GM23338 (cell line): ENCODE results near the gene SARM1. TPM values are rescaled to one million over a fixed set of nuclear protein-coding genes. Genes with fewer than 3 reads are reported as not detected.
"Not testable (repeated sequence)": the region's sequence is repeated elsewhere in the genome, so short reads cannot be mapped to it uniquely, and the experiment has no call there.

Experiments used
- ATAC-seq: fragments of 200-7000 bp; cut with Tn5 transposase; 3 replicates; pipeline ENCODE4 v1.9.1; 2020
- DNase-seq: peaks from one replicate; pipeline ENCODE4 v3.0.0-alpha.2; 2015; ENCODE audit warnings: low spot score
- H2AFZ ChIP-seq: fragments of 200-600 bp; sonication (generic); 2 replicates; pipeline ENCODE4 v1.8.0; 2016; ENCODE audit warnings: antibody characterized with exemption, mild to moderate bottlenecking, moderate library complexity
- H3F3A ChIP-seq: fragments of 200-600 bp; sonication (generic); replicated peaks from 2 replicates; pipeline ENCODE4 v1.8.0; 2017; ENCODE audit warnings: antibody characterized with exemption, mixed run types, low read depth
- H3K27ac ChIP-seq: fragments of 200-600 bp; sonication (generic); 2 replicates; pipeline ENCODE4 v1.6.1; 2016; ENCODE audit warnings: low read depth
- H3K27me3 ChIP-seq: fragments of 200-600 bp; sonication (generic); 2 replicates; pipeline ENCODE4 v1.8.0; 2016; ENCODE audit warnings: mild to moderate bottlenecking, mixed run types, moderate library complexity; ENCODE audit not compliant: insufficient read depth
- H3K36me3 ChIP-seq: fragments of 200-600 bp; sonication (generic); 2 replicates; pipeline ENCODE4 v1.8.0; 2016; ENCODE audit warnings: mild to moderate bottlenecking; ENCODE audit not compliant: insufficient read depth
- H3K4me1 ChIP-seq: fragments of 200-600 bp; sonication (generic); 2 replicates; pipeline ENCODE4 v1.8.0; 2016; ENCODE audit warnings: mild to moderate bottlenecking, moderate library complexity; ENCODE audit not compliant: insufficient read depth
- H3K4me2 ChIP-seq: fragments of 200-600 bp; sonication (generic); 2 replicates; pipeline ENCODE4 v1.7.1; 2017; ENCODE audit warnings: mixed run types
- H3K4me3 ChIP-seq: fragments of 200-600 bp; sonication (generic); 2 replicates; pipeline ENCODE4 v1.6.1; 2016; ENCODE audit warnings: mixed run types
- H3K79me2 ChIP-seq: fragments of 200-600 bp; sonication (generic); replicated peaks from 2 replicates; pipeline ENCODE4 v1.8.0; 2017; ENCODE audit warnings: mild to moderate bottlenecking; ENCODE audit not compliant: insufficient read depth
- H3K9me2 ChIP-seq: fragments of 200-600 bp; sonication (generic); 2 replicates; pipeline ENCODE4 v1.8.0; 2017; ENCODE audit not compliant: insufficient read depth
- H4K20me1 ChIP-seq: fragments of 200-600 bp; sonication (generic); replicated peaks from 2 replicates; pipeline ENCODE4 v1.8.0; 2017; ENCODE audit warnings: mild to moderate bottlenecking; ENCODE audit not compliant: insufficient read depth
- H3K27ac Mint-ChIP-seq: 2 replicates; pipeline ENCODE4 v1.8.0; 2020; ENCODE audit warnings: inconsistent platforms, mild to moderate bottlenecking, moderate library complexity, mixed read lengths
- H3K27me3 Mint-ChIP-seq: 3 replicates; pipeline ENCODE4 v1.8.0; 2022; ENCODE audit warnings: low read depth, mild to moderate bottlenecking, moderate library complexity, mixed read lengths, inconsistent platforms; ENCODE audit not compliant: insufficient read depth, poor library complexity
- H3K36me3 Mint-ChIP-seq: 3 replicates; pipeline ENCODE4 v1.8.0; 2021; ENCODE audit warnings: low read depth, mild to moderate bottlenecking, inconsistent platforms, moderate library complexity, mixed read lengths
- H3K4me1 Mint-ChIP-seq: 3 replicates; pipeline ENCODE4 v1.8.0; 2020; ENCODE audit warnings: mild to moderate bottlenecking, inconsistent platforms, mixed read lengths
- H3K4me3 Mint-ChIP-seq: 3 replicates; pipeline ENCODE4 v1.8.0; 2021; ENCODE audit warnings: moderate library complexity, mild to moderate bottlenecking, inconsistent platforms, mixed read lengths
- H3K9me3 Mint-ChIP-seq: 3 replicates; pipeline ENCODE4 v1.8.0; 2020; ENCODE audit warnings: moderate library complexity, mild to moderate bottlenecking, inconsistent platforms, mixed read lengths
- CREB1 ChIP-seq: fragments of 250-450 bp; sonication (Bioruptor Pico); IDR thresholded peaks from 2 replicates; pipeline ENCODE4 v1.5.0; 2020; ENCODE audit warnings: low read depth, mild to moderate bottlenecking, moderate library complexity
- CTCF ChIP-seq, 2 experiments: fragments of 200-600 bp in 1 of 2; sonication (generic) in 1 of 2; conservative IDR thresholded peaks; 2 replicates each; pipeline versions ENCODE4 v1.5.1 to v1.6.1; 2016 to 2017; ENCODE audit warnings: antibody characterized with exemption in 2 of 2, low read depth in 2 of 2, mild to moderate bottlenecking in 2 of 2, moderate library complexity in 1 of 2
- NANOG ChIP-seq: IDR thresholded peaks from 2 replicates; pipeline ENCODE4 v1.6.1; 2016; ENCODE audit warnings: antibody characterized with exemption, borderline replicate concordance
- polyA plus RNA-seq: library from polyadenylated mRNA; unstranded; fragments of >200 nt; fragmentation: Nextera tagmentation; extraction: Ambion mirVana; gene quantifications from 2 replicates; pipeline ENCODE4 v1.2.1, GENCODE V29; 2016
- total RNA-seq: library from RNA; depleted of rRNA; stranded (reverse); fragments of >200 nt; shearing (Covaris generic); gene quantifications from 2 replicates; pipeline ENCODE4 v1.2.3, GENCODE V29; 2014

SARM1 gene
- total and polyA plus RNA-seq, 2 experiments from 2014 or later, result 0.89 to 15.3 TPM

- ATAC-seq, result peak; percentile 35
- peak; percentile 94 for DNase-seq
- Histone ChIP-seq H3K36me3 (peaks cover 2% of the 10 kb centered on the region; the same call in 1 of the 2 replicates), H3K4me2 (peak overlapping the region; percentile 78), H3K27me3 (no peaks in the 10 kb centered on the region), H3K27ac (peak overlapping the region; percentile 51; the same call in 1 of the 2 replicates), H3K9me2 (no peaks in the 10 kb centered on the region), H3F3A (no peaks in the 10 kb centered on the region), H3K4me3 (peak overlapping the region; percentile 67), H3K79me2 (peaks cover 22% of the 10 kb centered on the region), H2AFZ (peak overlapping the region; percentile 44; the same call in 1 of the 2 replicates), H4K20me1 (peaks cover 5% of the 10 kb centered on the region; the same call in 1 of the 2 replicates), H3K4me1 (peaks cover 11% of the 10 kb centered on the region)
- Mint-ChIP-seq H3K27ac (peak overlapping the region; percentile 97), H3K4me1 (peaks cover 24% of the 10 kb centered on the region), H3K9me3 (no peaks in the 10 kb centered on the region), H3K27me3 (peaks cover 15% of the 10 kb centered on the region), H3K4me3 (peak overlapping the region; percentile 98), H3K36me3 (no peaks in the 10 kb centered on the region; the same call in 2 of the 3 replicates)
- TF ChIP-seq CTCF (conservative IDR thresholded peaks at IDR 0.05; ENCODE audit: low read depth in 2 of 2) (no peak), CREB1 (CRISPR knock-in tag) (peak; percentile 87)
Measured at GRCh38 chr17:28335959-28336871, 35.3 kb upstream of the SARM1 start.

- no peaks in the 10 kb centered on the region for H3K9me3 Mint-ChIP-seq
- no peak overlapping the region for H3K27ac Mint-ChIP-seq
- DNase-seq (no peak), ATAC-seq (no peak)
- peaks cover 24% of the 10 kb centered on the region for H3K4me1 Mint-ChIP-seq
- H3K4me1 ChIP-seq, result peaks cover 11% of the 10 kb centered on the region
- no peak overlapping the region; the same call in 2 of the 3 replicates for H3K4me3 Mint-ChIP-seq
- H3K27me3 Mint-ChIP-seq, result peaks cover 15% of the 10 kb centered on the region
- no peaks in the 10 kb centered on the region for H3F3A ChIP-seq
- 0 out of 2 replicates have a peak, but pooled peaks cover 2% of the 10 kb centered on the region for H4K20me1 ChIP-seq
- peaks cover 22% of the 10 kb centered on the region for H3K79me2 ChIP-seq
- peaks cover 8% of the 10 kb centered on the region for H3K36me3 ChIP-seq
- no peak overlapping the region for H3K27ac ChIP-seq
- peaks cover 8% of the 10 kb centered on the region for H3K36me3 Mint-ChIP-seq
- no peak overlapping the region for H3K4me2 ChIP-seq
- H3K4me3 ChIP-seq, result no peak overlapping the region
- TF ChIP-seq CREB1 (CRISPR knock-in tag) (no peak), CTCF (conservative IDR thresholded peaks at IDR 0.05; ENCODE audit: low read depth in 2 of 2) (0 out of 4 replicates have a peak, but pooled peaks of 1 of the 2 experiments have one; percentile 8), NANOG (no peak)
- no peaks in the 10 kb centered on the region for H3K27me3 ChIP-seq
- H2AFZ ChIP-seq, result no peak overlapping the region
- no peaks in the 10 kb centered on the region for H3K9me2 ChIP-seq
Measured at GRCh38 chr17:28338056-28338768, 33.3 kb upstream of the SARM1 start.

GRCh38 chr17:28338769-28339212 is 32.7 kb upstream of the SARM1 start:
- not testable (repeated sequence) for H3K27ac Mint-ChIP-seq, H3K9me2 ChIP-seq, H3K27me3 ChIP-seq, H3K4me3 ChIP-seq, H3K4me2 ChIP-seq, DNase-seq, H3F3A ChIP-seq, H3K9me3 Mint-ChIP-seq, H3K27ac ChIP-seq, H2AFZ ChIP-seq, H3K4me3 Mint-ChIP-seq, H3K36me3 ChIP-seq, ATAC-seq, H3K36me3 Mint-ChIP-seq, H4K20me1 ChIP-seq
- H3K4me1 ChIP-seq, result peaks cover 11% of the 10 kb centered on the region
- H3K79me2 ChIP-seq, result peaks cover 22% of the 10 kb centered on the region
- peaks cover 15% of the 10 kb centered on the region for H3K27me3 Mint-ChIP-seq
- peaks cover 24% of the 10 kb centered on the region for H3K4me1 Mint-ChIP-seq
